Esophagus squamous epithelium (tissue), 4 donors: ENCODE results near the gene WWOX.

Experiments
- CTCF ChIP-seq, 6 experiments: fragments of 450-650 bp in 4 of 6; fragments of 200-600 bp in 2 of 6; sonication (generic) in 2 of 6; IDR thresholded peaks; one replicate each; pipeline ENCODE4 v1.5.1; 2016 to 2019; ENCODE audit warnings: antibody characterized with exemption in 6 of 6, mild to moderate bottlenecking in 4 of 6, moderate library complexity in 4 of 6
- POLR2A ChIP-seq, 4 donors: fragments of 450-650 bp; IDR thresholded peaks; one replicate each; pipeline ENCODE4 v1.6.1; 2017; ENCODE audit warnings: antibody characterized with exemption in 4 of 4, mild to moderate bottlenecking in 4 of 4, moderate library complexity in 3 of 4

GRCh38 chr16:79167893-79168292 lies 1068.4 kb downstream of the WWOX start:
- no peak for TF ChIP-seq CTCF (IDR thresholded peaks at IDR 0.05)
- no peak for TF ChIP-seq POLR2A (IDR thresholded peaks at IDR 0.05)
